GM21381 (cell line): ENCODE measurements around the gene TACR1.
"Not testable (repeated sequence)": the region's sequence is repeated elsewhere in the genome, so short reads cannot be mapped to it uniquely, and the experiment has no call there.

ENCODE experiments used
- ATAC-seq: cut with Tn5 transposase; IDR thresholded peaks from one replicate; pipeline ENCODE4 v1.9.1; 2021; ENCODE audit warnings: mild to moderate bottlenecking, moderate library complexity; ENCODE audit not compliant: unreplicated experiment

The TACR1 gene

DNA sequence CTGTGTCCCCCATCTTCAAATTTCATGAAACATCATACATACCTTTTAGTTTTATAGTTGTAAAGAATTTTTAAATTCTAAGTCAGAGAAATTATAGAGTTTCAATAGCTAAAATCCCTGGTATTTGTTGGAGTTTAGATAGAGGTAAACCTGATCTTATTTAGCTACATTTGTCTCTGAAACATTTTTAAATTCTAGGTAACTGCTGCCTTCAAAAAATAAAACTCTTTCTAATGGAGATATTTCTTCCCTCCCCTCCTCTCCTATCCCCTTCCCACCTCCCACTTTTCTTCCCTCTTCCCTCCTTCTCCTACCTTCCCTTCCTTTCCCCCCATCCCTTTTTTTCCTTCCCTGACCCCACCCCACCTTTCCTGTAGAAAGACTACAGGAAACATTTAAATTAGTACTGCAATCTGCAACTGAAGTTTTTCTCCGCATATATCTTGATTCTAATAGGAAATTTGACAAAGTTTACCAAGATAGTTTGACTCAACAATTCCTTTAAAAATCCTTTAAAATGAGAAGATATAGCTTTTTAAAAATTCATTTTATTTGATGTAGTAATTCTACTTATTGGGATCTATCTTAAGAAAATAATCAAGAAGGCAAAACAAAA, 4.1 kb downstream of the TACR1 start:
- ATAC-seq, result no peak

DNA sequence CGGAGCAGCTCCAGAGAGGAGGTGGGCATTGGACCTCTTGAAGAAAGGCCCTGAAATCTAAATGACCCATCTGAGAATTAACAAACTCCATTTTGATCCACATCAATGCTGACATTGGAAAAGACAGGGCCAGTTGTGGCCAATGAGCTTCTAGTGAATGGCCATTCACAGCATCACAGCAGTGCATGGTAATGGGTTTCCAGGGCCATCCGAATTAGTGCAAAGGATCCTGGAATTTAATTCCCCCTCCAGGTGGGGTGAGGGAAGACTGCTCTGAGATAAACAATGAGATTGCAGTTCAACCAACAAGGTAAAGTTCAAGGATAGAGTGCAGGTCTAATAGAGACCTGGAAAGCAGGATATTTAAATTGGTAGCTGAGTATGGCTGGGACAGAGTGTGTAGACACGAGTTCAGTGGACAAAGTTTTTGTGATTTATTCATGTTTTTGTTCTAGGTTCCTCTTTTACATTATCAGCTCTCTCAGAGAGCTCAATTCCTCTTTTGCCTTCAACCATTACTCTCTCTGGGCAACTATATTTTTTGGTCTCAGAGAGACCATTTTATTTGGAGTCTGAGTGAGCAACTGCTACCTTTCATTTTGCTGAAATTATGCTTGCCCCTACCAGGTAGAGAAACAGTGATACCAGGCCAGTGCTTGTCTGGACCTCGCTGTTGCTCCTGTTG, 5.0 kb downstream of the TACR1 start:
- ATAC-seq, result no peak

DNA sequence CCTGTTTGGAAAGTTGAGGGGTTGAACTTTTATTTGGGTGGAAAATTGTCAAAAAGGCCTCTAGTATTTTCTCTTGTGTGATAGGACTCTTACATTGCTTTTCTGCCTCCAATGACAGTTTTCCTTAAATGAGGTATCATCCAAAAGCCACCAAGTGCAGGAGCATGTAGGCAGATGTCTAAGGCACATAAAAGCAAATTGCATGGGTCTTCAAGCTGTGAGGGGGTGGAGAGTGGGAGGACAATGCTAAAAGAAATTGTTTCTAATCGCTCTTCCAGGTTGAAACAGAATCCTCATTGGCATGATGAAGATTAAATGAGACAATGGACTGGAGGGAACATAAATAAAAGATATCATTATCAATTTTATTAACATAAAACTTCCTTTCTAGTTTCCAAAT, 6.8 kb downstream of the TACR1 start:
- ATAC-seq, result no peak

DNA sequence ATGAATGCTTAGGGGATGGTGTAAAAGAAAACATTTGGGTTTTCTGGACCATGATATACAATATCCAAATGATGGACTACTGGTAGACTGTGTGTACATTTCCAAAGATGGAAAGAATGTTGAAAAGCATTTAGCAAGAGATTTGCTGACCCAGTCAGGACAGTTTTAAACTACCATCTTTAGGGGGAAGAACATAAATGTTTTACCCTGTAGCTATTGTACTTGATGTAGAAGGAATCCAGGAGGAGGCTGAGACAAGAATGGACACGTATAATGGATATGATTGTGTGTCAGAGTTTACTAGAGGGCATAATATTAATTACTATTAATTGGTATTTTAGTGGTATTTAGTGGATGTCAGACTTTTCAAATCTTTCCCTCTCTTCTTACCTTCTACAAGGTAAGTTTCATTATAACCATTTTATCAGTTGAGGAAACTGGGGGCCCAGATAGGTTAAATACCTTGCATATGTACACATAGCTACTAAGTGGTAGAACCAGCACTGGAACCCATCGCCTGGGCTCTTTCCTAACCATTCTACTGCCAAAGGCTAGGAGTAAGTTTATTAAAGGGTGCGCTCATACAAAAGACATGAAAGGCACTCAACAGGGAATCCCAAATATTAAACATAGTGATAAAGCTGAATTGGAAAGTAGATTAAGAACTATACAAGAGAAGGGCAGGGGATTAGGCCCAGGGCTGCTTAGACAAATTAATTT, 8.9 kb downstream of the TACR1 start:
- ATAC-seq, result no peak

DNA sequence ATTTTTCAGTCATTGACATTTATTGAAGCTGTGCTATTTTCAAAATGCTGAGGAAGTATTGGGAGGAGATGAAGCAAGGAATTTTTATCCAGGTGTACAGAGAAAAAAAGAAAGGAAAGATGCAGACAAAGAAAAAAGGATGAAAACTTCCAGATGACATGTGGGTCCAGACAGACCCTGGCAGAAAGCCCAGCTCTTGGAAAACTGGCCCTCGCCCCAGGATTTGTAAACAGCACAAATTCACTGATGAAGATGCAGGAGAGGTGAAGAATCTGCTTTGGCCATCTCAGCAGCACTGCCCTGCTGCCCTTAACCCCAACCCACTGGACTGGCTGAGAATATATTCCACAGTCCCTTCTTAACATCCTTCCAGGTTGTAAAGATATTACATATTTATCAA, 12.5 kb downstream of the TACR1 start:
- no peak for ATAC-seq

DNA sequence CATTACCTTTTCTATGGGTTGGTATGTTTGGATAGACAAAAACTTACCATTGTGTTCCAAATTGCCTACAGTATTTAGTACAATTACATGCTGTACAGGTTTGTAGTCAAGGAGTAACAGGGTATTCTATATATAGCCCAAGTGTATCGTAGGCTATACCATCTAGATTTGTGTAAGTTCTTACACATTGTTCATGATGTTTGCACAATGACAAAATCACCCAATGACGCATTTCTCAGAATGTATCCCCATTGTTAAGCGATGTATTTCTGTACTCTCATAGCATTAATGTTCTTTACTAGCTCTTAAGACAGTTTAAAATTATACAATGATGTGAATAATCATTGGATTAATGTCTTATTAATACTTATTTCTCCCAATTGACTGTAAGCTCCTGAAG, 16.7 kb downstream of the TACR1 start:
- no peak for ATAC-seq

DNA sequence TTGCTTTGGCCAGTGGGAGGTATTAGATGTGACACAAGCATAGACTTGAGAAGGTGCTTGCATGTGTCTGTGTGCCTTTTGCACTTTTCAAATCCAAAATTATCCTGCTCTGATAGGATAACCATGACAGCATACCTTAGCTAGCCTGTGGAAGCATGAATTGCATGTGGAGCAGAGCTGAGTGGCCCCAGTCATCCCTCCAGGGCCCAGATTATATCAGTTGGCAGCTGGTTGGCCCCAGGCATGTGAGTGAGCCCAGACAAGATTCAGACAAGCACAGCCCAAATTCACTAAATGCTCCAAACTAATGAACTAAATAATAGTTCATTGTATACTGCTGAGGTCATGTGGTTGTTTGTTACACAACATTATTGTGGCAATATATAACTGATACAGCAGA, 18.8 kb downstream of the TACR1 start:
- ATAC-seq, result no peak

DNA sequence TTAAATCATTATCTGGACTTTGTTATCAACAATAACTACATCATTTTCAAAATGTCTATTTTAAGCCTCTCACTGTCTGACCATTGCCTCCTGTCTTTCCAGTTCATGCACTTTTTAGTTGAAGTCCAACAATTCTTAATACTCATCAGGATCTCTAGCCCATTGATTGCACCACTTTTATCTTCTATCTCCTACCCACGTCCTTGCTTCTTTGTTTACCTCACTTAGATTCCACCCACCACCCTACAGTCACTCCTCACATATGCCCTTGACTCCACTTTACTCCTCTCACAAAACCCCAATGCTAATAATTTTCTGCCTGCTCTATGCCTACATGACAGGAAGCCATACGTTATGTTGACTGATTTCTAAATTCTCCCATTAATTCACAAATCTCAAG, 21.9 kb downstream of the TACR1 start:
- no peak for ATAC-seq

DNA sequence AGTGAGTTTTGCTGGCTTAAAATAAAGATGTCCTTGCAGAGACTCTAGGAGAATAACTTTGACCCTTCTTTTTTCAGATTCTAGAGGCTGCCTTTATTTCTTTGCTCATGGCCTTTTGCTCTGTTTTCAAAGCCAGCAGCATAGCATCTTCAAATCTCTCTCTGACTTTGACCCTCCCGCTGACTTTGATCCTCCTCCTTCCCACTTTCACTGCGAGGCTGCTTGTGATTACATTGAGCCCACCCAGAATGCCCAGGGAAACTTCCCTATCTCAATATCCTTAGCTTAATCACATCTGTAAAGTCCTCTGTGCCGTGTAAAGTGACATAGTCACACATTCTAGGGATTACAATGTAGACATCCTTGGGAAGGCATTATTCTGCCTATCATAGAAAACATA, 23.9 kb downstream of the TACR1 start:
- no peak for ATAC-seq

DNA sequence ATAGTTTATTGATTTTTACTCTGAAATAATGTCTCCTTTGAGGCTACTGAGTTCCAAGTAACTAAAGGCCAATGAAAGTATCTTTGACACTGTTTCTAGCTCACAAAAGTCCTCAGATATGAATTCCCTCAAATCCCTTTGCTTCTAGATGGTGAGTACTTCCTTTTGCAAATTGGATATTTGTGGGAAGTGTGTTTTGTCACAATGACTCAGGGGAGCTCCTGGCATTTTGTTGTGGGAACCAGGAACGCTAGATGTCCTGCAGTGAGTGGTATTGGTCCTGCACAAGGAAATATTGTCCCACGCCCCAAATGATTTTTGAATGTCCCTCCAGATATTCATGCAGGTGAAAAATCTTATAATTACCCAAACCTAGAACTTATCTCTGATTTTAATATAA, 24.3 kb downstream of the TACR1 start:
- ATAC-seq, result no peak

DNA sequence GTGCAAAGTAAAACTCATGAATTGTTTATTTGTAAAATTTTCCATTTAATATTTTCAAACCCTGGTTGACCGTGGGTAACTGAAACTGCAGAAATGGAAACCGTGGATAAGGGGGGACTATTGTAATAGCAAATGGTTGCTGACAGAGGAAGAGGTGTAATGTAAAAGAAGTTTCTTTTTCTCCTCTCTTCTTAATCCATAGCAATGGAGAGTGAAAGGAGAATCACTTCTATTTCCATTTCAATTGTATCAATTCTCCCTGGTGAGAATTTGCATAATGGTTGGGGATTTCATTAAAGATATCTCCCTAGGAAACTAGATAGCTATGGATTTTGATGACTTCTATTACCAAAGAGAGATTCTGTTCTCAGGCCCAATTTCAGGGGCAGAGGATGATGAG, 24.8 kb downstream of the TACR1 start:
- ATAC-seq, result no peak

DNA sequence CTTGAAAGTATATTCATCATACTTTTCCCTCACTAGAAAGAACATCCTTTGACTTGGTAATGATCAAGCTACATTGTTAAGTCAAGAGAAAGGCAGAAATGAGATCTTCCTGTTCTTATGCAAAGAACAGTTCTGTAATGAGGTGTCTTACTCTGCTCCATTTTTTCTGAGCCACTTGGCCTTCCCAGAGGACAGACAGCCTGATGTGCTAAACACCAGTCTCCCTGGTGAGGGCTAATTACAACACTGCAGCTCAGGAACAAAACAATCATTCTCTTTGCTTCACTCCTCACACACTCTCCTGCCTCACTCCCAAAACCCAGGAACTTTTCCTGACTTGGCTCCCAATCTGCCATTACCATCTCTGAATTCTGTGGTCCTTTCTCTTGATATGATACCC, 25.6 kb downstream of the TACR1 start:
- ATAC-seq, result no peak

DNA sequence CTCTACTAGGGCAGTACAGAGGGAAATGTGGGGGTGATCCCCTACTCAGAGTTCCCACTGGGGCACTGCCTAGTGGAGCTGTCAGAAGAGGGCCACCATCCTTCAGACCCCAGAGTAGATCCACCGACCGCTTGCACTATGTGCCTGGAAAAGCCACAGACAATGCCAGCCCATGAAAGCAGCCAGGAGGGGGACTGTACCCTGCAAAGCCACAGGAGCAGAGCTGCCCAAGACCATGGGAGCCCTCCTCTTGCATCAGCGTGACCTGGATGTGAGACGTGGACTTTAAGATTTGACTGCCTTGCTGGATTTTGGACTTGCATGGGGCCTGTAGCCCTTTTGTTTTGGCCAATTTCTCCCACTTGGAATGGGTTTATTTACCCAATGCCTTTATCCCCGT, 27.9 kb downstream of the TACR1 start:
- not testable (repeated sequence) for ATAC-seq

DNA sequence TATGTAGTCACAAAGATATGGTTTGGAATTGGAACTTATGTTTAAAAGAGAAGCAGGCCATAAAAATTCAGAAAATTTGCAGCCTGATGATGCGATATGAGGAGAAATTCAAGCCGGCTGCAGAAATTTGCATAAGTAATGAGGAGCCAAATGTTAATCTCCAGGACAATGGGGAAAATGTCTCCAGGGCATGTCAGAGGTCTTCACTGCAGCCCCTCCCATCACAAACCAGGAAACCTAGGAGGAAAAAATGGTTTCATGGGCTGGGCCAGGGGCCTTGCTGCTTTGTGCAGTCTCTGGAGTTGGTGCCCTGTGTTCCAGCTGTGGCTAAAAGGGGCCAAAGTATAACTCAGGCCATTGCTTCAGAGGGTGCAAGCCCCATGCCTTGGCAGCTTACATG, 28.4 kb downstream of the TACR1 start:
- ATAC-seq, result no peak

DNA sequence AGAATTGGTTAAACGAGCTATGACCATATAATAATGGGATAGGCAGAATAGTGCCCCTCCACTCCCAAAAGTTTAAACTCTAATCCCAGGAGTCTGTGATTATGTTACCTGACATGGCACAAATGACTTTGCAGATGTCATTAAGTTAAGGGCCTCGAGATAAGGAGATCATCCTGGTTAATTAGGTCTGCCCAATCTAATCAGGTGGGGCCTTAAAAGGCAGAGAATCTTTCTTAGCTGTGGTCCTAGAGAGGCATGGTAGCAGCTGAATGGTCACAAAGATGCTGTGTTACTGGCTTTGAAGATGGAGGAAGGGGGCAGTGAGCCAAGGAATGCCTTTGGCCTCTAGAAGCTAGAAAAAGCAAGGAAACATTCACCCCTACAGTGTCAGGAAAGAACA, 31.1 kb downstream of the TACR1 start:
- no peak for ATAC-seq

DNA sequence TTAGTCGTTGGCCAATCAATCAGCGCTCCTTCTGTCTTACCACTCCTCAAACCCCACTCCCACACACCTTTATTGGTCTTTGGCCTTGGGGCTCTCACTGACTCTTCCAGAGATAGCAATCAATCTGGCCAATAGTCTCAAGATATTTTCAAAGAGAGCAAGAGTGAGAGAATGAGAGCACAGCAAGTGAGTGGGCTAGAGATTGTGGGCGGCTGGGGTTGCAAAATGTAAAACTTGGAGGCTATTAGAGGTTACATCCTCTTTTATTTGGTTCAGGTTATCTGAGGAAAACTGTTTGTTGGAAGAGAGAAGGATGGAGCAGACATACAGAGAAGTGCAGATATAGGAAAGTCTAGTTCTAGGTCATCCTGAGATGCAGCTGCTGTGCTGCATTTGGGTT, 32.8 kb downstream of the TACR1 start:
- no peak for ATAC-seq

DNA sequence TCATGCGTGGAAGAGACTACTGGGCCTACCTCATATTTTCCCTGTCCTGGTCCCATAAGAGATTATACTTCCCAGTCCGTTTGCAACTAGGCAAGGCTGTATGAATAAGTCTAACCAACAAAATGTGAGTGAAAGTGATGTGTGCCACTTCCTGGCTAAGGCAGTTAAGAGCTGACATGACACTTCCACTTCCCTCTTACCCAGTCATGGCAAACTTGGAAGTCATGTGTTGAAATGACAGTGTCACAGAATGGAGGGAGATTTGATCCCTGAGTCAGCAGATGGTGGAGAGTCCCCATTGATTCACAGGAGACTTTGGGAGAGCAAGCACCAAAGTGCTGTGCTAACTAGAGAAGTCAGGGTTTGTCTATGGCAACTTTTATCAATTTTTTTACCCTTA, 36.4 kb downstream of the TACR1 start:
- no peak for ATAC-seq

DNA sequence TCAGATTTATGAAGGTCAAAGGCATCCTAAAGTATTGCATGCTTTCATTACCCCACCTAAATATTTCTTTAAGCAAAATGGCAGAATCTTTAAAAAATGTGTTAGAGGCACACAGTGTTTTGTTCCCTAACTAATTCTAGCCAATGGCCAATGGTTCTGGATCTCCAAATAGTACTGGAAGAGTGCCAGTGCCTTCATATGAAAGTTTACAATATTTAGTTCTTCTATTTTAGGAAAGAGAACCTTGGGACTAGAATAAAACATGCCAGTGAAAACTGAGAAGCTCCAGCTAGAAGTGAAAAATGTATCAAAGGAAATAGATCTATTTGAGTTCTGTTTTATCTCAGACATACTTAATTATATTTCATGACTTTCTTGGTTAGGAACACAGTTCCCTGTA, 37.1 kb downstream of the TACR1 start:
- ATAC-seq, result no peak

DNA sequence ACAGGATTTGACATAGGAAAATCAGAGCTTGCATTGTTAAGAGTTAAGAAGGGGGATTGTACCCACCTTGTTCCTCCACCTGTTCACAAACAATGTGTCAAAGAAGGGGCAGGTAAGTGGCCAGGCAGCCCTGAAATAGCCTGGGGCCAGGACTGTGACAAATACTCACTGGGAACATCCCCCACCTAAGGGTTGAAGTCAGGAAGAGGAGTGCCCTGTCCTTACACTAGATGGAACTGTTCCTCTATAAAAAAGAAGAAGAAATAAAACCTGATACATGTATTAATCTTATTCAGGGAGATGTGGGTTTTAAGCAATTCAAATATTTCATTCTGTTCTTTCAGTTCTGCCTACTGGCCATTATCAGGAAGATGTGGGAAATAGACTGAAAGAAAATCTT, 41.9 kb downstream of the TACR1 start:
- ATAC-seq, result no peak

DNA sequence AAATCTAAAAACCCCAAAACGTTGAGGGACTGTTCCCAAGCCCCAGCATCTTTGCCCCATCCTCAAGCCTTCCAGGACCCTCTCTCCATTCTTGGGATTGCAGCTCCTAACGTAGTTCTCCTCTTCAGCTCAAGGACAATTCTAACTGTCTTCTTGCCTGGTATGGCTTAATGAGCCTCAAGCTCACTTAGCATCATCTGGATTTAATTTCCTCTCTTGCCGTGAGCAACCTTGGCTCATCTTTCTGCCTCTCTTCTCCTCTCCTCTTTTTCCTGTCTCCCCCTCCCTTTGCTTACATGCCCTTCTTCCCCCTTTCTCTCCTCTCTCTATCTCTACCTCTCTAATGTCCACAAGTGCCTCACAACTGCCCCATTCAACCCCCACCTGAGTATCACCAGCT, 44.2 kb downstream of the TACR1 start:
- no peak for ATAC-seq

DNA sequence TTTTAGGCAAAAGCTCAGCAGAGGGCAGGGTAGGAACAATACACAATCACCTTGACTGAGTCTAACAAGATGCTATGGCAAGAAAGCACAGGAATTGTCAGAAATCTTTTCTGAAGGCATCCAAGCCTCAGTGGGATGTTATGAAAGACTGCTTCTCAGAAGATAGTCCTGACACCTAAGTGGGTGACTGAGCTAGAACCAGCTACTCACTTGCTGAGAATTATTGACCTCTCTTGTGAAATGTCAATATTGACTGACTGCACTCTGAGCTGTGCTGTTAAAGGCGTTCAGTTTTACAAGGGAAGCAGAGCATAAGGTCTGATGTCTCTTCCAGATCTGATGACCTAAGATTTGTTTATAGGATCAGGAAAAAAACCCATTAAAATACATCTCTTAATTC, 46.1 kb downstream of the TACR1 start:
- ATAC-seq, result no peak

DNA sequence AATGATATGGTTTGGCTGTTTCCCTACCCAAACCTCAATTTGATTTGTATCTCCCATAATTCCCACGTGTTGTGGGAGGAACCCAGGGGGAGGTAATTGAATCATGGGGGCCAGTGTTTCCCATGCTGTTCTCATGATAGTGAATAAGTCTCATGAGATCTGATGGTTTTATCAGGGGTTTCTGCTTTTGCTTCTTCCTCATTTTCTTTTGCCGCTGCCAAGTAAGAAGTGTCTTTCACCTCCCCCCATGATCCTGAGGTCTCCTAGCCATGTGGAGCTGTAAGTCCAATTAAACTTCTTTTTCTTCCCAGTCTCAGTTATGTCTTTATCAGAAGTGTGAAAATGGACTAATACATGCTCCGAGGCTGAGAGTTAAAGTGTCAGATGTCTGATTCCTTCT, 47.1 kb downstream of the TACR1 start:
- not testable (repeated sequence) for ATAC-seq
